IPS-18c (cell line): ENCODE data around the gene ATXN7.

ENCODE experiments used
- H3K4me3 ChIP-seq: 2 replicates; pipeline ENCODE4 v1.7.0; 2013; ENCODE audit warnings: low read depth, mild to moderate bottlenecking, low read length, moderate library complexity; ENCODE audit not compliant: insufficient read depth
- H3K9me3 ChIP-seq: one replicate; pipeline ENCODE4 v1.6.1; 2013; ENCODE audit warnings: mild to moderate bottlenecking, low read length, moderate library complexity; ENCODE audit not compliant: control insufficient read depth, insufficient read depth

ATXN7 gene

DNA sequence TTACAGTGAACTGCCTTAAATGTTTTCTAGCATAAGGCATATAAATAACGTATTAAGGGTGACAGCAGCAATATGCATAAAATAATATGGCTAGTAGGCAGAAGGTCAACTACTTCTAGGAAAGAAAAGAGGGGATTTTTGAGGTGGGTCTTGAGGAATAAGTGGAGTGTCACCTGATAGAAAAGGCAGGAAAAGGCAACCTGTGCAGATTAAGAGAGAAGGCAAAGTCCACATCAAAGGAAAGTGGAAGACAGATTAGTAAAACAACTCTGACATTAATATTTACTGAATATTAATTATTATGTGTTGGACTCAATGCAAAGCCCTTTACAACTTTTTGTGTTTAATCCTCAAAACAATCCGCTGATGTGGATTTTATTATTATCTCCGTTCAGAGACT, 2.9 kb upstream of the ATXN7 start:
- Histone ChIP-seq H3K9me3 (no peaks in the 10 kb centered on the region), H3K4me3 (no peak overlapping the region)

DNA sequence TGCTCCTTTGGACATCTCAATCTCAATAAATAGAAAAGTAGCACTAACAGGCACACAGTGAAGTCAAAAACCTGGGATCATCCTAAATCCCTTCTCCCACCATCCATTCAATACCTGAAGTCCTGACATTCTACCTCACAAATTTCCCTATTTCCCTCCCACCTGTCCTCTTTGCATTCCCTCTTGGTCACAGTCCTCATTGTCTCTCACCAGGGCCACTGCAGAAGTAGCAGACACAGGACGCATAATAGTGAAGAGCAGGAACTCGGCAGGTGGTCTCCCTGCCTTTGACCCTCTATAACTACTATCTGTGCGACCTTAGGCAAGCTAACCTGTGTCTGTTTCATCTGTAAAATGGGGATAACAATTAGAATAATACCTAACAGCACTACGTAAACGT, 2.4 kb upstream of the ATXN7 start:
- no peak overlapping the region for H3K4me3 ChIP-seq
- H3K9me3 ChIP-seq = no peaks in the 10 kb centered on the region

DNA sequence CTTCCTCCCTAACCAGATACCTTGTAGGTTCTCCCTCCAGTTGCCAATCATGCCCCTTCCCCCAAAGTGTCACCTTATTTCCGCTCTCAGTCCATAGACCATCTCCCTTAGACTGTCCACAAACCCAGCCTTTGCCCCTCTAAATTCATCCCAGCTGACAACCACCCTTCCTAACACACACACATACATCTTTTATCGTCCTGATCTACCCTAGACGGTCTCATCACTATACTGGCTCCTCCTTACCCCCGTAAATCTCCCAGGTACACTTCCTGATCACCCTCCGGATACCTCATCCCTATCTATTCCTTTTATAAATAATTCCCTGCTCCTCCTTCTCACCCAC, 890 bp upstream of the ATXN7 start:
- Histone ChIP-seq H3K9me3 (no peaks in the 10 kb centered on the region), H3K4me3 (peak overlapping the region; percentile 81)

DNA sequence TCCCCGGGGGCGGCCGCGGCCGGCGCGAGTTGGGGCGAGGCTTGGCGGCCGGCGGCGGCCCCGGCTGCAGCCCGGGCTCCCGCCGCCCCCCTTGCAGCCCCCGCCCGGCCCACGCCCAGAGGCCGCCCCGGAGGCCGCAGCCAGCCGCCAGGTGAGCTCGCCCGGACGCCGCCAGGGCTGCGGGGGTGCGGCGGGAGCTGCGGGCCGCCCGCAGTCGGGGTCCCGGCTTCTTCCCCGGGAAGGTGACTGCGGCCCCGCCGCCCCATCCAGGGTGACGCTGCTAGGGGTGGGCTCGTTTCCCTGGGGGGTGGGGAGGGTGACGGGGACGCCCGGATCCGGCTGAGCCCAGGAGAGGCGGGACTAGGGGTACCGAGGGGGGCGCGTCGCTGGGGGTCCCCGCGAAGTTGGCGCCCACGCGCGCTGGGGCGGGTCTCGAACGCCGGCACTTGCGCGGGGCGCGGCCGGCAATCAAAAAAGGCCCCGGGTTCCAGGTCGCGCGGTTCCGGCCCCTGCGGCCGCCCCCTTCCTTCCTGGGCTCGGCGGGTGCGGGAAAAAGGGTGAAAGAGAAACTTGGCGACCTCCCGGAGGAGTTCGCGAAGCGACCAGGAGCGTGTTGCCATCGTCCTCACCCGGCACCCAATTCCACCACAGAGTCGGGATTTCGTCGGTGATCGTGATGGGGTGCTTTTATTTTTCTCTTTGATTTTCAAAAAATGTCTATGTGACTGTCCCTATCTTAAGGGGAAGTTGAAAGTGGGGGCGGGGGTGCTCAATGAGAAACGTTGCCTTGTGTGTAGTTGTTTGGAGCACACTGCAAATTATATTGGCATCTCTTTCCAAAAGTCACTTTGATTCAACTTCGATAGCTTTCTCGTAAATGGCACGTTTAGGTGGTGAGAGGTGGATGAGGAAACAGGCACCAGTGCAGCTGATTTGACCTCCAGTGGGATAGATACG, 619 bp downstream of the ATXN7 start:
- peak overlapping the region; percentile 73 for H3K4me3 ChIP-seq

DNA sequence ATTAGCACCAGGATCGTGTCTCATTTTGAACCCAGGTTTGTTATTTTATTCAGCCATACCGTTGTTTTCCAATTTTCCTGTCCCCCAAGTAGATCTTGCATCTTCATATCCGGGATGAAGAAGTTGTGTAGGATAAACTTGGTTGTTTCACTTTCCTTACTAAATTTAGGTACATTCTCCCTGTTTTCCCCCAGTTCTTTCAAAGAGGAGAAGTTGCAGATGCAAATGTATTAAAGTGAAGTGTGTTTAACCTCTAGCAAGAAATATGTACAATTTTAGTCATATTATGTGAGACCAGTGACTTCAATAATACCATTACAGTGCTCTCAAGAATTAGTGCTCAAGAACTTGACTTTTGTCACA, 1.3 kb downstream of the ATXN7 start:
- peak overlapping the region; percentile 73 for H3K4me3 ChIP-seq
- no peaks in the 10 kb centered on the region for H3K9me3 ChIP-seq

More for the DNA sequence above, 619 bp downstream of the ATXN7 start:
- no peaks in the 10 kb centered on the region for H3K9me3 ChIP-seq

DNA sequence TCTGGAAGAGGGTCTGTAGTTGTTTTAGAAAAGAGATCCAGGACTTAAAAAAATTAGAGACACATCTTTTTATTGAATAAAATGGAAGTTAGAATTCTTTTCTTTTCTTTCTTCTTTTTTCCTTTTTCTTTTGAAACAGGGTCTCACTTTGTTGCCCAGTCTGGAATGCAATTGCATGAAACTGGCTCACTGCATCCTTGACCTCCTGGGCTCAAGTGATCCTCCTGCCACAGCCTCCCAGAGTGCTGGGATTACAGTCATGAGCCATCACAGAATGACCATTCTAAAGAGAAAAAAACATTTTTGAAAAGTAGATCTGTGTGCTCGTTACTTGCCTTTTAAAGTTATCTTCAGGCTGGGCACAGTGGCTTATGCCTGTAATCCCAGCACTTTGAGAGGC, 3.6 kb downstream of the ATXN7 start:
- Histone ChIP-seq H3K9me3 (no peaks in the 10 kb centered on the region), H3K4me3 (no peak overlapping the region)

DNA sequence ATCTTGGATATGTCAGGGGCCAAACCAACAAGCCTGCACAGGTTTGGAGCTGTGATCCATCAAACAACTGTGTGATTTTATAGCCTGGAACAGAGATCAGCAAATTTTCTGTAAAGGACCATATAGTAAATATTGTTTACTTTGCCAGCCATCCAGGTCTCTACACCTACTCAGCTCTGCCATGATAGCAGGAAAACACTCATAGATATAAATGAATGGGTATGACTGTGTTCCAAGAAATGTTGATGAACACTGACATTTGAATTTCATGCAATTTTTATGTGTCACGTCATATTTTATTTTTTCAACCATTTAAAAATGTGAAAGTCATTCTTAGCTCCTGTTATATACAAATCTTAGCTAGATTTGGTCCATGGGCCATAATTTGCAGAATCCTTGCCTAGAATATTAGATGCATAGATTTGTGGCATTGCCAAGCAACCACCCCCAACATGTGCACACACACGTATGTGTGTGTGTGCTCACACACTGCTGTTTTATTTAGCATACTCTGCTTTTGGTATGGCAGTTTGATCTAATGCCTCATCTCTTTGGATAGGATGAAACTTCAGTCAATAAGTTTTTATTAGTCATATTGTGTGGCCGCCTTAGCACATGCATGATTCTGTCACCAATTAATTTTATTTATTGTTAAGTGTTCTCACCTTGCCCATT, 6.4 kb downstream of the ATXN7 start:
- no peak overlapping the region for H3K4me3 ChIP-seq
- no peaks in the 10 kb centered on the region for H3K9me3 ChIP-seq

DNA sequence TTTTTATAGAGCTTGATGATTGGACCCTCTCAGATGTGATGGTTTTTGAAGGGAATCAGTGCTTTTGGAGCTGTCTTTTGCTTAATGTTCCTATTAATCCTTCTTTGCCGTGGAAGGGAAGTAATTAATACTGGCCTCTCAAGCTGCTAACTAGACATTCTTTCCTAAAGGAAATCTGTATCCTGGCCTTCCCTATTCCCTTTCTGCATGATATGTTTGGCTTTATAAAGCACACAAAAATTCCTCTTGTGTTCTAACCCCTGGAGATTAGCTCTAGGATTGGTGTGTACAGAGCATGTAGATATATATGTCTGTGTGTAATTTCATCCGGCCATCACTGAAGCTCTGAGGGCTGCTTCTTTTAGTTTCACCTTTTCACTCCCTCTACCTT, 6.9 kb downstream of the ATXN7 start:
- Histone ChIP-seq H3K4me3 (no peak overlapping the region), H3K9me3 (no peaks in the 10 kb centered on the region)

DNA sequence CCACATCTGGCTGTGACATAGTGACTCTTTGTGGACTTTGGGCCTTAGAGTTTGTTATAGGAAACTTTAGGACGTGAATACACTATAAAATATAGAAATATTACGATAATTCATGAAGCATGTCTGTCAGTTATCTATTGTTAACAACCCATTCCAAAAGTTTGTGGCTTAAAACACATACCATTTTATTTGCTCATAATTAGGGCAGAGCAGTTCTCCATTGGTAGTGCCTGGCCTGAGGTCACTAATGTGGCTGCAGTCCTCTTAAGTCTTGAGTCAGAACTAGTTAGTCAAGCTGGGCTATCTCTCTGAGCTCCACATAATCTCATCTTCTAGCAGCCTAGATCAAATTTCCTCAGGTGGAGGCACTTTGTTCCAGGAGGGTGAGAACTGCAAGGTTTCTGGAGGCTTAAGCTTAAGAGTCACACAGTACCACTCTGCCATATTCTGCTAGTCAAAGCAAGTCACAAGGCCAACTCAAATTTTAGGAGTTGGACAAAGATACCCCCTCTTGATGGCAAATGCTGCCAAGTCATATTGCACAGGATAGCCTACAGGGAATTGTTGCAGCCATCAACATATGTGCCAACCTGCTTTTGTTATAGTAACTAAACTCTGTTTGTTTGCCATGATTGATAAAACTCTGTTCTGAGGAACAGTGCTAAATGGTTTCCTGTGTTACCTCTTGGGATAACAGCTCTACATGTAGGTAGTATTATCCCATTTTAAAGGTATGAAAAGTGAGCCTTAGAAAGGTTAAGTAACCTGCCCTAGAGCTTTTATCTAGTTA, 8.7 kb downstream of the ATXN7 start:
- no peaks in the 10 kb centered on the region for H3K9me3 ChIP-seq
- no peak overlapping the region for H3K4me3 ChIP-seq

DNA sequence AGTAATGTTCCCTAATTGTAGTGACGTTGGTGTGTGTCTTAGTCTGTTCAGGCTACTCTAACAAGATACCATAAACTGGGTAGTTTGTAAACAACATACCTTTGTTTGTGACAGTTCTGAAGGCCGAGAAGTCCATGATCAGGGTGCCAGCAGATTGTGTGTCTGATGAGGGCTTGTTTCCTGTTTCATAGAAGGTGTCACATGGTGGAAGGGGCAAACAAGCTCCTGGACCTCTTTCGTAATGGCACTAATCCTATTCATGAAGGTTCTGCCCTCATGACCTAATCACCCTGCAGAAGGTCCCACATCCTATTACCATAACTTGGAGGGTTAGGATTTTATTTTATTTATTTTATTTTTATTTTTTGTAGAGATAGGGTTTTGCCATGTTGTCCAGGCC, 11.1 kb downstream of the ATXN7 start:
- Histone ChIP-seq H3K4me3 (no peak overlapping the region), H3K9me3 (no peaks in the 10 kb centered on the region)

DNA sequence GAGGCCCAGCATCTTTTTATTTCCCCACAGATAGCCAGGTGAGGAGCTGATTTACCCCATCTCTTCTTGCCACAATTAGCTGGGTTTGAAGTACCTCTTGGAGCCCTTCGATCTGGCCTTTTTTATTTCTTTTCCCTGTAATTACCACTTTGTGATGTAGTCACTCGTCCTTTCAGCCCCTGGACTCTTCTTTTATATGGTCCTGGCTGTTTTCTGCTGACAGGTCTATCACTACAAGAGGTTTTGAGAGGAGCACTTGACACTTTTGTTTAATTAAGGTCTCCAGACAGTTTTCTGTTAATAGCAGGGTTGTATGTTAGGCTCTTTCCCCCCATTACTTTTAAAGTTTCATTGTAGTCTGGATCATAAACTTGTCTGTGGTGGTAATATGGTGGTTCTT, 11.8 kb downstream of the ATXN7 start:
- H3K9me3 ChIP-seq = no peaks in the 10 kb centered on the region
- no peak overlapping the region for H3K4me3 ChIP-seq

DNA sequence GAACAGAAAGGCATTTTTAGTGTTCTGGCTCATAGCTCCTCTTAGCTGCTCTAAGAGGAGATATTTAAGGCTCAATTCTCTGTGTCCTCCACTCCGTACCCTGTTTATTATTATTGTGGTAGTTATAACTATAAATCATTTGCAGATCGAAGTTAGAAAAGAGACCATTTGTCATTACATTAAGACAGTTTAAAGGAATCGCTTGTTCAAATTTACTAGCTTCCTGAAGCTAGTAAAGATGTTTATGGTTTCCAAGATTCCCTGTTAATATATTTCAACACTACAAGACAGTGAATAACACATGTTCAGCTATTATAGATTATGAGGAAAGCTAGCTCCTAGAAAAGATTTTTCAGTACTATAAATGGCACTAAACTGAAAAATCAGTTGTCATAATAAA, 12.6 kb downstream of the ATXN7 start:
- no peaks in the 10 kb centered on the region for H3K9me3 ChIP-seq

DNA sequence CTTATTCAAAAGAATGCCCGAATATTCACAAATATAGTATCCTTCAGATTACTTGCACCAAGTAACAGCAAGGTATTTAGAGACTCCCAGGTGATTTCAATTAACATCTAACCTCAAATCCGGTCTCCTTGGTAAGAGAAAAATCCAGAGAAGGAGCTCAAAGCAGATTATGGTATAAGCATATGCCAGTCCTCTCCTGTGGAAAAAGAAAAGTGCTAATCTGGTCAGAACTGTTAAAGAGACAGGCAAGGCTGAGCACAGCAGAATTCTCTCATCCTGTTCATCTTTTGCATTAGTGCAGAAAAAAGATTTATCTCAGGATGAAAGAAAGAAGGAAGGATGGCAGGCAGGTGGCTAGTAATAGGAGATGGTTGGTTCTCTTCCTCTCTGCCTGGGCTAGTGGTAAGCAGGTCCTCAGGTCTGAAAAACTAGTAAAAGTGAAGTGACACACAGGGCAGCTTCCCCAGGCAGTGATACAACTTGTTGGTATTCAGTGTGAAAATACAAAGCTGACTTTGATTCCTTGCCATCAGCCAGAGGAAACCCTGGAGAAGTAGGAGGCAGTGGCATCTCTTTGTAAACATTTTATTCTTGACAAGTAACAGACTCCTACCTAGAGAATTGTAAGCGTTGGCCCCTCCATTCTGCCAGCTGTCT, 14.2 kb downstream of the ATXN7 start:
- Histone ChIP-seq H3K4me3 (no peak overlapping the region), H3K9me3 (no peaks in the 10 kb centered on the region)

More for the DNA sequence above, 12.6 kb downstream of the ATXN7 start:
- no peak overlapping the region for H3K4me3 ChIP-seq

DNA sequence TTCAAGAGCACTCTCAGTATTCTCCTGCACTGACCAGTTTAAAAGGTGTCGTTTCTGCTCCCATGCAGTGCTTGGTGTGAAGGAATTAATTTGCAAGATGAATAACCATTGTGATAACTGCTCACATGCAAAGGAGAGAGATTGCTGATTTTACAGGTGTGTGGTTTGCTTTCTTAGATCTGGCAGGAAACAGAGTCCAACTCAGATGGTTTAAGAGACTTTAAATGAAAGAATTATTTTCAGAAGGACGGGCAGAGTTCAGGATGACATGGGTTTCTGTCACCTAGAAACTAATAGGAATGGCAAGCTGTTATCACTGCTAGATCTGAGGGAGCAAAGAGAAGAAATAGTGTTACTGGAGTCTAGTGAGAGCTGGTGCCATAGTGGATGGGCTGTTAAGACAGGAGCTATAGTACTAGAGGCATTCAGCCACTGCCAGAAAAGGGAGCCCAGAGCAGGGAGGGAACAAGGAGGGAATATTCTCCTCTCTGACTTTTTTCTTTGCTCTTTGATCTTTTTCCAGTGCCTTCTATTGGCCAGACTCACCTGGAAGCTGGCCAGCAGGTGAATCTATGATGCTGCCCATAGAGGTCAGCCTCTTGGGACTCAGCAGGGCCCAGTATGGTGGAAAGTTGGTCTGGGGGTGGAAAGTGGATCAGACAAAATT, 14.9 kb downstream of the ATXN7 start:
- Histone ChIP-seq H3K4me3 (no peak overlapping the region), H3K9me3 (no peaks in the 10 kb centered on the region)

DNA sequence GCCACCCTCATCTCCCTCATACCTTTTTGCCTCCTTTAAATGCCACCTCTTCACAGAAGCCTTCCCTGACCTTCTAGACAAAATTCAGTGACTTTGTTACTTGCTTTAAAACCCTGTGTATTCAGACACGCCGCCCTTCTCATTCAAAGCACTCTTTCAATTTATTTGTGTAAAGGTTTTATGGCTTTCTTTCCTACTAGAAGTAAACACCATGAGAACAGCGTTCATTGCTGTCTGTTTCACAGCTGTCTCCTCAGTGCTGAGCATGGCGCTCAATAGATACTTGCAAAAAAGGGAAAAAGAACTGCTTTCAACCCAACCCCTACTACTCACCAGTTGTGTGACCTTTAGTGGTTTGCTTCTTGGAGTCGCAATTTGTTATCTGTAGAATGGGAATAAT, 17.0 kb downstream of the ATXN7 start:
- Histone ChIP-seq H3K4me3 (no peak overlapping the region), H3K9me3 (no peaks in the 10 kb centered on the region)

DNA sequence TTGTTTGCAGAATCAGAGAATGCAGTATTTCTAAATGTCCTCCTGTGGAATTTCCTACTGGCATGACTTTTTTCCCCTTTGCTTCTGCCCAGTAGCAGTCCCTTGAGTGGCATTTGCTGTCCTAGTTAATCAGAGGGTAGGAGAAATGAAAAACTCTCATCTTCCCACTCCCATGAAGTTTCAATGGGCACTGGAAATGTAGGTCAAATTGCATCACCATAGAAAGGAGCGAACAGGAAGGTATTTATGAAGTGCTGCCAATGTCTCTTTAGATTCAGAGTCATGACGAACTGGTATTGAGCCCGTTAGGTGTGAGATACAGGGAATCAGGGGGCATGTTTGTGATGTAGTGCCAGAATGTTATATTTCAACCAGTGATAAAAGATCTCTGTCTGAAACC, 23.2 kb downstream of the ATXN7 start:
- Histone ChIP-seq H3K4me3 (no peak overlapping the region), H3K9me3 (no peaks in the 10 kb centered on the region)

DNA sequence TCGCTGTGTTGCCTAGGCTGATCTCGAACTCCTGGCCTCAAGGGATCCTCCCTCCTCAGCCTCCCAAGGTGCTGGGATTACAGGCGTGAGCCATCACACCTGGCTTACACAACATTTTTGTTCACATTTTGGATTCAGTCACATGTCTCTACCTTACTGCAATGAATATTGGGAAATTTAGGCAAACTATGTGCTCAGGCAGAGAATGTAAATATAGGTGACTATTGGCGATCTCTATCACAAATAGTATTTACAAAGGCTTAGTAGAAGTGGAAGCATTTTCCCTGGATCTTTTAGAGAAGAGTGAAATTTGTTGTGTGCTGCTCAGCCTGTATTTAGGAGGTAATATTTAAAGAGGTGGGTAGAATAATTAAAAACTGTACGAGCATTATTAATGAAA, 27.9 kb downstream of the ATXN7 start:
- Histone ChIP-seq H3K4me3 (no peak overlapping the region), H3K9me3 (no peaks in the 10 kb centered on the region)
